Measurements from ENCODE around the gene GTPBP3.

DNA sequence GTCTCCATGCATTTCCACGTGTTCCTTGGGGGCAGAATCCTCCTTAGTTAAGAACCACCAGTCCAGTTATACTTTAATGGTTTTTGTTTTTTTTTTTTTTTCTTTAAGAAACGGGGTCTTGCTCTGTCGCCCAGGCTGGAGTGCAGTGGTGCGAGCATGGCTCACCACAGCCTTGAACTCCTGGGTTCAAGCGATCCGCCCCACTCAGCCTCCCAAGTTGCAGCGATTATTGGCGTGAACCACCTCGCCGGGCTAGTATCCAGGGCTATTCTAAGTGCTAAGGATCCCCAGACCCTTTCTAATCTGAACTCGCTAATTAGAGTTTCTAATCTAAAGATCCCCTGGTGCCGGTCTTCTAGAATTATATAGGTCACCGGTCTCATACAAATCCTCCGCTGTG, 43.7 kb upstream of the GTPBP3 start:
- TF ChIP-seq, protein P1, sequence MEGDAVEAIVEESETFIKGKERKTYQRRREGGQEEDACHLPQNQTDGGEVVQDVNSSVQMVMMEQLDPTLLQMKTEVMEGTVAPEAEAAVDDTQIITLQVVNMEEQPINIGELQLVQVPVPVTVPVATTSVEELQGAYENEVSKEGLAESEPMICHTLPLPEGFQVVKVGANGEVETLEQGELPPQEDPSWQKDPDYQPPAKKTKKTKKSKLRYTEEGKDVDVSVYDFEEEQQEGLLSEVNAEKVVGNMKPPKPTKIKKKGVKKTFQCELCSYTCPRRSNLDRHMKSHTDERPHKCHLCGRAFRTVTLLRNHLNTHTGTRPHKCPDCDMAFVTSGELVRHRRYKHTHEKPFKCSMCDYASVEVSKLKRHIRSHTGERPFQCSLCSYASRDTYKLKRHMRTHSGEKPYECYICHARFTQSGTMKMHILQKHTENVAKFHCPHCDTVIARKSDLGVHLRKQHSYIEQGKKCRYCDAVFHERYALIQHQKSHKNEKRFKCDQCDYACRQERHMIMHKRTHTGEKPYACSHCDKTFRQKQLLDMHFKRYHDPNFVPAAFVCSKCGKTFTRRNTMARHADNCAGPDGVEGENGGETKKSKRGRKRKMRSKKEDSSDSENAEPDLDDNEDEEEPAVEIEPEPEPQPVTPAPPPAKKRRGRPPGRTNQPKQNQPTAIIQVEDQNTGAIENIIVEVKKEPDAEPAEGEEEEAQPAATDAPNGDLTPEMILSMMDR (conservative IDR thresholded peaks at IDR 0.05; ENCODE audit: low read length) = no peak
- TF ChIP-seq EZH2phosphoT487 (IDR thresholded peaks at IDR 0.05; ENCODE audit: borderline replicate concordance) = no peak
